GM10248 (cell line): Measurements from ENCODE around the gene CAMTA1.

ENCODE experiments used
- CTCF ChIA-PET: fragments of 300-600 bp; sonication (Branson Sonifier 250); formaldehyde crosslinking; extraction: SDS; loops from one replicate; lab custom pipeline; 2021; ENCODE audit warnings: antibody characterized with exemption; lab: Yijun Ruan, JAX
- POLR2A ChIA-PET: fragments of 350-650 bp; sonication (Branson Sonifier 250); formaldehyde crosslinking; extraction: SDS; loops from one replicate; lab custom pipeline; 2020; ENCODE audit warnings: antibody characterized with exemption; lab: Yijun Ruan, JAX
- DNase-seq: peaks from one replicate; pipeline ENCODE4 v3.0.0; 2012; ENCODE audit errors: extremely low spot score
- CTCF ChIP-seq: IDR thresholded peaks from 2 replicates; pipeline ENCODE4 v1.5.1; 2012; ENCODE audit warnings: mild to moderate bottlenecking, low read depth; ENCODE audit errors: extremely low read depth, missing control alignments, control extremely low read depth

The CAMTA1 gene

GRCh38 chr1:7624791-7625355, 839.6 kb downstream of the CAMTA1 start:
- CTCF ChIA-PET: no interaction called here
- POLR2A ChIA-PET: no interaction called here
- no peak for TF ChIP-seq CTCF
- DNase-seq: no peak

GRCh38 chr1:7625401-7625800, 840.1 kb downstream of the CAMTA1 start:
- DNase-seq: no peak
- TF ChIP-seq CTCF: no peak
- ChIA-PET POLR2A (no interaction called here), CTCF (no interaction called here)

GRCh38 chr1:7628273-7628672, 843.0 kb downstream of the CAMTA1 start:
- DNase-seq: no peak
- no peak for TF ChIP-seq CTCF
- POLR2A ChIA-PET: no interaction called here
- CTCF ChIA-PET: interaction anchor here (1.7 kb wide), 1 partner anchor 13 kb away, joined by 5 read pairs; no protein-coding TSS in a partner anchor

- ChIA-PET POLR2A (no interaction called here), CTCF (interaction anchor here (0.9 to 1.7 kb wide), 3 partner anchors 12 to 39 kb away, joined by 3 to 5 read pairs (median 3); no protein-coding TSS in a partner anchor)
- no peak for DNase-seq
- no peak for TF ChIP-seq CTCF
Measured at GRCh38 chr1:7629011-7629410, 843.8 kb downstream of the CAMTA1 start.

- CTCF ChIA-PET: interaction anchor here (0.9 to 1.7 kb wide), 3 partner anchors 12 to 38 kb away, joined by 3 to 5 read pairs (median 3); no protein-coding TSS in a partner anchor
- DNase-seq: no peak
- TF ChIP-seq CTCF: no peak
- POLR2A ChIA-PET: no interaction called here
Measured at GRCh38 chr1:7629465-7630195, 844.4 kb downstream of the CAMTA1 start.

- POLR2A ChIA-PET: no interaction called here
- no peak for TF ChIP-seq CTCF
- CTCF ChIA-PET: interaction anchor here (0.9 kb wide), 1 partner anchor 979 kb away, joined by 3 read pairs; no protein-coding TSS in a partner anchor
- no peak for DNase-seq
Measured at GRCh38 chr1:7630378-7630777, 845.1 kb downstream of the CAMTA1 start.
